GM12801 (cell line): ENCODE data around the gene GRIK1.

Source experiments
- TF ChIP-seq, protein P1 (sequence below): IDR thresholded peaks from one replicate; pipeline ENCODE4 v1.5.1; 2011; ENCODE audit warnings: control low read depth; ENCODE audit not compliant: insufficient read length; ENCODE audit errors: extremely low read depth

GRIK1 gene

DNA sequence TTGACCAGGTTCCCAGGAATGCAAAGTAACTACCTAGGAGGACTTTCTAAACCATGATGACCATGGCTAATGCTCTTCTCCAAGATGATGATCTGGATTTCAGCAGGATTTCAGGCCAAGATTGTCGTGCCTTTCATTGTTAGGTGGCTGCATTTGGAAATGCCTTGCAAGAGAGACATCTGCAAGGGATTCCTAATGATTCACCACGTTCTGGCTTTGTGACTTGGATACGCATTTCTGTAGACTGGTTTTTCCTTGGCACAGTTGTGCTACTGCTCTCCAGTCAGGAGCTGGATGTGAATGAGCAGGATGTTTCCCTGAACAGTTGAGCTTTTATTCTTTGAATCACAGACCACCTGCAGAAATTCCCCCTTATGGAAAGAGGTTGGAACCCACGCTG is 428.7 kb downstream of the GRIK1 start:
- TF ChIP-seq, protein P1, sequence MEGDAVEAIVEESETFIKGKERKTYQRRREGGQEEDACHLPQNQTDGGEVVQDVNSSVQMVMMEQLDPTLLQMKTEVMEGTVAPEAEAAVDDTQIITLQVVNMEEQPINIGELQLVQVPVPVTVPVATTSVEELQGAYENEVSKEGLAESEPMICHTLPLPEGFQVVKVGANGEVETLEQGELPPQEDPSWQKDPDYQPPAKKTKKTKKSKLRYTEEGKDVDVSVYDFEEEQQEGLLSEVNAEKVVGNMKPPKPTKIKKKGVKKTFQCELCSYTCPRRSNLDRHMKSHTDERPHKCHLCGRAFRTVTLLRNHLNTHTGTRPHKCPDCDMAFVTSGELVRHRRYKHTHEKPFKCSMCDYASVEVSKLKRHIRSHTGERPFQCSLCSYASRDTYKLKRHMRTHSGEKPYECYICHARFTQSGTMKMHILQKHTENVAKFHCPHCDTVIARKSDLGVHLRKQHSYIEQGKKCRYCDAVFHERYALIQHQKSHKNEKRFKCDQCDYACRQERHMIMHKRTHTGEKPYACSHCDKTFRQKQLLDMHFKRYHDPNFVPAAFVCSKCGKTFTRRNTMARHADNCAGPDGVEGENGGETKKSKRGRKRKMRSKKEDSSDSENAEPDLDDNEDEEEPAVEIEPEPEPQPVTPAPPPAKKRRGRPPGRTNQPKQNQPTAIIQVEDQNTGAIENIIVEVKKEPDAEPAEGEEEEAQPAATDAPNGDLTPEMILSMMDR = no peak

DNA sequence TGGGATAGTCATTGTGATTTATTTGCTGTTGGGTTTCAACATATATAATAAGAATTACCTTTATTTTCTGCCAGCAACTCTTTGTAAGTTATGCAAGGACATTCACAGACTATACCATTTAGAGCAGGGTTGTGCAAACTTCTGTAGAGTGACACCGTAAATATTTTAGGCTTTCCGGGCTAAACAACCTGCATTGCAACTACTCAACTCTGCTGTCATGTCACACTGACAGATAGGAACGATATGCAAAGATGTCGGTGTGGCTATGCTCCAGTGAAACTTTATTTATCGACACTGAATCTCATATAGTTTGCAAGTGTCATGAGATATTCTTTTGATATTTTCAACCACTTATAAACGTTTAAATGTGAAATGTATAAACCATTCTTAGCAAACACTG is 430.7 kb downstream of the GRIK1 start:
- TF ChIP-seq, protein P1 = no peak

DNA sequence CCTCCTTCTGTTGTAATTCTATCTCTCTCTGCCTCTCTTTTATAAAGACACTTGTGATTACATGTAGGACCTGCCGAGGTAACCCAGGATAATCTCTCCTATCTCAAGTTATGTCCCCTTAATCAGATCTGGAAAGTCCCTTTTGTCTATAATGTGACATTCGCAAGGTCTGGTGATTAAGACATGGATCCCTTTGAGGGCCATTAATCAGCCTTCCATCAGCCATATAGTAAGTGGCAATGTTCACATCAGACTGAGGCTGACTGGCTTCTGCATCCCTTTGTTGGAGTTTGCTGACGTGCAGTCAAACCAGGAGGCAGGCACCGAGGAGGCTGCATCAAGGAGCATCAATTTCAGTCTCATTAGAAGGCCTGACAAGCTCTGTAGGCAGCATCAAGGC is 431.5 kb downstream of the GRIK1 start:
- TF ChIP-seq, protein P1 = no peak

DNA sequence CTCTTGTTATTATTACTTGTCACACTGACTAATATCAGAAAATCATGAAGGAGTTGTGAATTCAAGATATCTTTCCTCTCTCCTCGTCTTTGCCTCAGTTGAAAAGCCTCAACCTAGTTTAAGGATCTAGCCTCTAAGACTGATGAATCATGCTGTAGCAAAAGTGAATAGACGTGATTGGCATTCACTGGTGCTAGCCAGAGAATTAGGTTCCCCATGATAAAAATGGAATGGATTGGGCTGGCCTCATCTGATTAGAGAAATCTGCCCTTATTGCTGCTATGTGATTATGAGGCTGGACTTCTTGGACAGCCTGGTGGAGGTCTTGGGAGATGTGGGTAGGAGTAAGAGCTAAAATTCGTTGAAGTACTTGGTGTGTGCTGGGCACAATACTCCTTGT is 432.8 kb downstream of the GRIK1 start:
- TF ChIP-seq, protein P1 = no peak

DNA sequence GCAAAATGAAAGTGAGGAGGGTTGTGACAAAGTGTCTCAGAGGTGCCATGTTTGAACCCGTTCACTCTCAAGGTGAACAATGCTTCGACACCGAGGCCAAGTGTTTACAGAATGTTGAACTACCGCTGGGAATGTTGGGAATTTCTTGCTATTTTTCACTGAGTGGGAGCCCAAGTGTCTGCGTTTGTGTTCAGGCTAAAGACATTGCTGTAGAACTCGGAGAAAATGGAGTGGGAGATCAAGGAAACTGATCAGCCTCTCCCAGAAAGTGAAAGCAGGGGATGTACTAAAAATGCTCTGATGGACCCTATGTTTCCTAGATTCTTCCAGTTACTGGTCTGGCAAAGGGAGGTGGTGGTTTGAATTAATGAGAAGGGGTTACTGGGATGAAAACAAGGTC is 433.6 kb downstream of the GRIK1 start:
- TF ChIP-seq, protein P1 = no peak

DNA sequence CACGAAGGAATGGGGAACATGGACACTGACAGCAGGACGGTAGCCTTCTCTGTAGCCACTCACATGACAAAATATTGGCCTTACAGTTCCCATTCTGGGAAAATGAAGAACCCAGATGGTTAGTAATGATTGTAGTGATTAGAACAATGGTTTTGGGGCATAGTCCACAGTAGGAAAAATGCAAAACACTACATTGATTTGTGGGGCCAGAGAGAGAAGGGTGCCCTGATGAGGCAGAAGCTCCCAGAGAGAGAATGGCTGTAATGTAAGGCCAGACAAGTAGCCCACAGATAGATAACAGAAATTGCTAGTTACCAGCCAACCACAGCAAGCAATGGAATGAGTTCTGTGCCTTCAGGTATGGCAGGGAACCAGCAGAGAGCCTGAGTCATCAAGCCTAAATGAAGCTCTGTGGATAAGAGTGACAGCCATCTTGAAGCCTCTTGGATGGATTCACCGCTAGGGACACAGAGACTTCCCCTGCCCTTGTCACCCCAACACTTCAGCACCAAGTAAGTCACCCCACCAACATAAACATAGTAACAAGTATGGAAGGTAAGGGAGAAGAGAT is 435.0 kb downstream of the GRIK1 start:
- TF ChIP-seq, protein P1 = no peak

DNA sequence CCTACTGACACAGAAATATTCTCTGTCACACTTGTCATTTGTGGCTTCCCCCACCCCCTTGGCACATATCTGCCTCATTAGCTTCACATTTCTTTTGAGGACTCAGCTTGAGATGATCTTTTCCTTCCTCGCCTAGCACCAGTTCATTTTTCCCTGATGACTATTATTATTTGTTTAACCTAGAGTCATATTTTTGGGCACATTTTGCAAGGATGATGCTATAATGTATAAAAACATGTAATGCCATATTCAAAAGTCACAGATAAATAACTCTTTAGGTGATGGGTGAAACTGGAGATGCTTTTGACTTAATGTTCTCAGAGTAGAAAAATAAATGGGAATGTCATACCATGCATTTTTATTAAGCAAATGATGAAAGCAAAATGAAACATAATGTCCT is 438.3 kb downstream of the GRIK1 start:
- TF ChIP-seq, protein P1 = no peak
